SK-N-MC (cell line): Measurements from ENCODE around the gene KLHDC3.

Source experiments
- EZH2 ChIP-seq: fragments of 200-600 bp; sonication (generic); IDR thresholded peaks from one replicate; pipeline ENCODE4 v1.6.1; 2017; ENCODE audit warnings: antibody characterized with exemption
- POLR2AphosphoS5 ChIP-seq: IDR thresholded peaks from 2 replicates; pipeline ENCODE4 v1.6.1; 2012; ENCODE audit warnings: mild to moderate bottlenecking, low read depth, low read length, borderline replicate concordance

DNA sequence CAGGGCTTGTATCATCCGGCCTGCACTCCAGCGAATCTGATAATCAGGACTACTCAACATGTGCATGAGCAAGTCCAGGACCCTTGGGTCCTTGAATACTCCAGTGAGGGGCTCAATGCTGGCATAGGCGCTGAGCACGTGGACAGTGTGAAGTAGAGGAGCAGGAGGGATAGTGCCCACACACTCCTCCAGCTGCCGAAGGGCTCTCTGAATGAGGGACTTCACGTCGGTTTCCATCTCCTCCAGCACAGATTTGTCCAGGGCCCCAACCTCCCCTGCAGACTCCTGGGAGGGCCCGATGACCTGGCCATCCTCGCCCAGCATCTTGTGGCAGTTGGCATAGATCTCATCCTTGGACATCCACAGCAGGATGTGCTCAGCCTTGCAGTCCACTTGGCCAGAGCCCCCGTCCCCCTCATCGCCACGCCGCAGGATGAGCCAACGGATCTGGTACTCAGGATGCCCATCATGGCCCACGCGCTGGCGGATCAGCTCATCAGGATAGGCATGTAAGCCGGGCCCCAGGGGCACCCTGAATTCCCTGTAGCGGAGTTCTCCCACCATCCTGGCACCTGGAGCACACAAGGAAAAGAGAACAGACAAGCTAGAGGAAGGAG, 38.3 kb downstream of the KLHDC3 start:
- TF ChIP-seq POLR2AphosphoS5 (no peak), EZH2 (no peak)
